Upper lobe of left lung (tissue), 6 donors: ENCODE results near the gene AK9. TPM values are rescaled to one million over a fixed set of nuclear protein-coding genes. Genes with fewer than 3 reads are reported as not detected.
A peak's percentile ranks its signal among the peaks of the same experiment; 100 is the strongest.

Experiments
- ATAC-seq, 2 donors: fragments of 200-7000 bp; cut with Tn5 transposase; one replicate each; pipeline ENCODE4 v1.9.1; 2022; ENCODE audit warnings: mild to moderate bottlenecking in 2 of 2, moderate library complexity in 2 of 2; ENCODE audit not compliant: low FRiP score in 2 of 2
- DNase-seq, 2 donors: peaks; one replicate each; pipeline ENCODE4 v3.0.0-alpha.2; 2019 to 2020
- H3K27ac ChIP-seq, 4 donors: fragments of 200-600 bp; sonication (generic); one replicate each; pipeline ENCODE4 v1.5.1; 2016 to 2019
- H3K27me3 ChIP-seq, 4 donors: fragments of 200-600 bp; sonication (generic); one replicate each; pipeline ENCODE4 v1.5.1; 2017 to 2019
- H3K36me3 ChIP-seq, 4 donors: fragments of 200-600 bp; sonication (generic); one replicate each; pipeline ENCODE4 v1.5.1; 2016 to 2019
- H3K4me1 ChIP-seq, 4 donors: fragments of 200-600 bp; sonication (generic); one replicate each; pipeline ENCODE4 v1.5.1; 2018 to 2019
- H3K4me3 ChIP-seq, 4 donors: fragments of 200-600 bp; sonication (generic); one replicate each; pipeline ENCODE4 v1.5.1; 2017 to 2019; ENCODE audit warnings: mild to moderate bottlenecking in 2 of 4, moderate library complexity in 1 of 4
- H3K9me3 ChIP-seq, 4 donors: fragments of 200-600 bp; sonication (generic); one replicate each; pipeline ENCODE4 v1.5.1; 2018 to 2019
- EP300 ChIP-seq, 4 donors: sonication (generic); formaldehyde crosslinking; IDR thresholded peaks; one replicate each; pipeline ENCODE4 v1.5.1; 2017; ENCODE audit warnings: antibody characterized with exemption in 4 of 4, control low read depth in 2 of 4
- POLR2A ChIP-seq, 4 donors: fragments of 450-650 bp; IDR thresholded peaks; one replicate each; pipeline ENCODE4 v1.5.1; 2016 to 2017; ENCODE audit warnings: antibody characterized with exemption in 4 of 4, mild to moderate bottlenecking in 2 of 4
- POLR2AphosphoS5 ChIP-seq, 2 donors: sonication (generic); formaldehyde crosslinking; IDR thresholded peaks; one replicate each; pipeline ENCODE4 v1.5.1; 2017; ENCODE audit warnings: antibody characterized with exemption in 2 of 2
- WGBS, 2 donors: methylation state at CpG; one replicate each; pipeline ENCODE4 v1.1.5; 2017 to 2018; 5-methylcytosine and 5-hydroxymethylcytosine counted together
- total RNA-seq, 6 donors: library from RNA; depleted of rRNA in 4 of 6; stranded (reverse); fragments of >200 nt in 4 of 6; gene quantifications; one replicate each; pipeline versions ENCODE4 v1.1.0 to v1.2.1, GENCODE V29; 2016 to 2021
- TF ChIP-seq, protein P1 (sequence below), 6 experiments: fragments of 450-650 bp in 4 of 6; fragments of 200-600 bp in 2 of 6; sonication (generic) in 2 of 6; IDR thresholded peaks; one replicate each; pipeline ENCODE4 v1.5.1; 2016 to 2019; ENCODE audit warnings: antibody characterized with exemption in 6 of 6
- donor health status: DM: no; HTN: no; CAD: no; lungs with moderate emphysema.
- donor health status: DM: no; HTN: yes; CAD: no; lungs with severe emphysema.

AK9 gene
- total RNA-seq, 6 donors from 2014 or later = 5.9 to 48.2 (median 13.0) TPM

- ATAC-seq = peak in 1 of 2 donors; percentile 24
- H3K4me1 ChIP-seq = peaks cover 0 to 8% (median 0%) of the 10 kb centered on the region in 4 donors
- WGBS, 2 donors = 62 to 74% methylated on average over 4 of the region's 4 CpGs
- no peak overlapping the region for H3K4me3 ChIP-seq
- no peak for TF ChIP-seq POLR2A (IDR thresholded peaks at IDR 0.05)
- peak overlapping the region in 2 of 4 donors; percentile 6 to 16 for H3K27ac ChIP-seq
- no peaks in the 10 kb centered on the region for H3K9me3 ChIP-seq
- H3K36me3 ChIP-seq = no peaks in the 10 kb centered on the region
- no peaks in the 10 kb centered on the region for H3K27me3 ChIP-seq
- DNase-seq = no peak
Observed at GRCh38 chr6:109508166-109508860, 182.7 kb downstream of the AK9 start.

- WGBS, 2 donors = 51 to 57% methylated on average over 4 of the region's 4 CpGs
- peaks cover 0 to 8% (median 0%) of the 10 kb centered on the region in 4 donors for H3K4me1 ChIP-seq
- H3K9me3 ChIP-seq = no peaks in the 10 kb centered on the region
- ATAC-seq = no peak
- DNase-seq = peak in 1 of 2 donors; percentile 57
- H3K4me3 ChIP-seq = no peak overlapping the region
- no peaks in the 10 kb centered on the region for H3K36me3 ChIP-seq
- no peak for TF ChIP-seq POLR2A (IDR thresholded peaks at IDR 0.05)
- TF ChIP-seq POLR2AphosphoS5 (IDR thresholded peaks at IDR 0.05) = no peak
- TF ChIP-seq, protein P1, sequence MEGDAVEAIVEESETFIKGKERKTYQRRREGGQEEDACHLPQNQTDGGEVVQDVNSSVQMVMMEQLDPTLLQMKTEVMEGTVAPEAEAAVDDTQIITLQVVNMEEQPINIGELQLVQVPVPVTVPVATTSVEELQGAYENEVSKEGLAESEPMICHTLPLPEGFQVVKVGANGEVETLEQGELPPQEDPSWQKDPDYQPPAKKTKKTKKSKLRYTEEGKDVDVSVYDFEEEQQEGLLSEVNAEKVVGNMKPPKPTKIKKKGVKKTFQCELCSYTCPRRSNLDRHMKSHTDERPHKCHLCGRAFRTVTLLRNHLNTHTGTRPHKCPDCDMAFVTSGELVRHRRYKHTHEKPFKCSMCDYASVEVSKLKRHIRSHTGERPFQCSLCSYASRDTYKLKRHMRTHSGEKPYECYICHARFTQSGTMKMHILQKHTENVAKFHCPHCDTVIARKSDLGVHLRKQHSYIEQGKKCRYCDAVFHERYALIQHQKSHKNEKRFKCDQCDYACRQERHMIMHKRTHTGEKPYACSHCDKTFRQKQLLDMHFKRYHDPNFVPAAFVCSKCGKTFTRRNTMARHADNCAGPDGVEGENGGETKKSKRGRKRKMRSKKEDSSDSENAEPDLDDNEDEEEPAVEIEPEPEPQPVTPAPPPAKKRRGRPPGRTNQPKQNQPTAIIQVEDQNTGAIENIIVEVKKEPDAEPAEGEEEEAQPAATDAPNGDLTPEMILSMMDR (IDR thresholded peaks at IDR 0.05) = no peak
- no peak for TF ChIP-seq EP300 (IDR thresholded peaks at IDR 0.05)
- peak overlapping the region in 3 of 4 donors; percentile 6 to 16 (median 13) for H3K27ac ChIP-seq
- no peaks in the 10 kb centered on the region for H3K27me3 ChIP-seq
Observed at GRCh38 chr6:109507490-109508072, 183.4 kb downstream of the AK9 start.

GRCh38 chr6:109506841-109507240 is 184.2 kb downstream of the AK9 start:
- Histone ChIP-seq H3K27me3 (no peaks in the 10 kb centered on the region), H3K9me3 (no peaks in the 10 kb centered on the region), H3K36me3 (no peaks in the 10 kb centered on the region), H3K27ac (no peak overlapping the region), H3K4me1 (peaks cover 0 to 8% (median 0%) of the 10 kb centered on the region in 4 donors), H3K4me3 (no peak overlapping the region)
- ATAC-seq (no peak), DNase-seq (no peak)
- TF ChIP-seq POLR2A (IDR thresholded peaks at IDR 0.05) (no peak), EP300 (IDR thresholded peaks at IDR 0.05) (no peak), POLR2AphosphoS5 (IDR thresholded peaks at IDR 0.05) (no peak)
- TF ChIP-seq, protein P1 (IDR thresholded peaks at IDR 0.05) = no peak
- 96 to 99% methylated on average over 2 of the region's 2 CpGs for WGBS, 2 donors

GRCh38 chr6:109506314-109506713 is 184.7 kb downstream of the AK9 start:
- WGBS, 2 donors = 93 to 96% methylated on average over 2 of the region's 2 CpGs
- ATAC-seq (no peak), DNase-seq (no peak)
- TF ChIP-seq POLR2A (IDR thresholded peaks at IDR 0.05) = no peak
- TF ChIP-seq, protein P1 (IDR thresholded peaks at IDR 0.05) = no peak
- TF ChIP-seq POLR2AphosphoS5 (IDR thresholded peaks at IDR 0.05) = no peak
- Histone ChIP-seq H3K9me3 (no peaks in the 10 kb centered on the region), H3K4me3 (no peak overlapping the region), H3K36me3 (no peaks in the 10 kb centered on the region), H3K27me3 (no peaks in the 10 kb centered on the region), H3K27ac (no peak overlapping the region), H3K4me1 (peaks cover 0 to 8% (median 0%) of the 10 kb centered on the region in 4 donors)

- Histone ChIP-seq H3K36me3 (no peaks in the 10 kb centered on the region), H3K4me1 (peaks cover 0 to 3% (median 0%) of the 10 kb centered on the region in 4 donors), H3K4me3 (no peak overlapping the region), H3K9me3 (no peaks in the 10 kb centered on the region), H3K27me3 (no peaks in the 10 kb centered on the region), H3K27ac (no peak overlapping the region)
- ATAC-seq = no peak
- TF ChIP-seq POLR2A (IDR thresholded peaks at IDR 0.05) (no peak), EP300 (IDR thresholded peaks at IDR 0.05) (no peak), POLR2AphosphoS5 (IDR thresholded peaks at IDR 0.05) (no peak)
- TF ChIP-seq, protein P1 (IDR thresholded peaks at IDR 0.05) = no peak
- 69 to 71% methylated on average over 10 of the region's 10 CpGs for WGBS, 2 donors
- DNase-seq = no peak
Observed at GRCh38 chr6:109503327-109504224, 187.4 kb downstream of the AK9 start.
